ENCODE results near the gene HLA-DQA1. TPM values are rescaled to one million over a fixed set of nuclear protein-coding genes. Genes with fewer than 3 reads are reported as not detected.
"Not testable (repeated sequence)": the region's sequence is repeated elsewhere in the genome, so short reads cannot be mapped to it uniquely, and the experiment has no call there.

Gene HLA-DQA1
- total RNA-seq, 1 experiment from 2014 or later = not detected

DNA sequence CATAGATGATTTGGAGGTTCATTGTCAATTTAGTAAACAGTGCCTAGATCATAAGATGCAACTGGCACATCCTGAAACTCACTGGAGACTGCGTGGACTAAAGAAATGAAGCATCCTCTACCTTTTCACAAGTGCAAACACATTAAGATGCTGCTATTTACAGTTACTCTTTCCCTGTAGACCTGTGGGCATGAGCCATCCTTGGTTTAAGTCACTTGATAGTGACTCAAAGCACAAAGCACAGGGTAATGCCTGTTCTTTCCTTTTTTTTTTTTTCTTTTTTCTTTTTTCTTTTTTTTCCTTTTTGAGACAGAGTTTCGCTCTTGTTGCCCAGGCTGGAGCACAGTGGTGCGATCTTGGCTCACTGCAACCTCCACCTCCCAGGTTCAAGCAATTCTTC lies 10.0 kb upstream of the HLA-DQA1 start:
- ChIA-PET CTCF (no interaction called here), POLR2A (no interaction called here)
- no TSS peak for BruUV-seq (replicated peaks)
- no peak for DNase-seq (ENCODE audit: unreplicated experiment)
- Mint-ChIP-seq H3K27ac (ENCODE audit: low read depth, unreplicated experiment) (no peak overlapping the region), H3K27me3 (ENCODE audit: insufficient read depth, unreplicated experiment) (no peaks in the 10 kb centered on the region), H3K9me3 (ENCODE audit: unreplicated experiment) (no peaks in the 10 kb centered on the region), H3K36me3 (ENCODE audit: insufficient read depth, unreplicated experiment) (no peaks in the 10 kb centered on the region), H3K4me1 (ENCODE audit: insufficient read depth, unreplicated experiment) (peaks cover 7% of the 10 kb centered on the region), H3K4me3 (ENCODE audit: unreplicated experiment) (no peak overlapping the region)
- no peak for TF ChIP-seq CTCF (IDR thresholded peaks at IDR 0.05; ENCODE audit: unreplicated experiment)
- intact Hi-C loops (cut with micrococcal nuclease) = loop anchor here (10.0 kb wide), 1 partner anchor 58 kb away; no protein-coding TSS in a partner anchor

- ChIA-PET CTCF (interaction anchor here (0.6 kb wide), 1 partner anchor 64 kb away, joined by 4 read pairs; no protein-coding TSS in a partner anchor), POLR2A (no interaction called here)
- peak; percentile 34 for DNase-seq (ENCODE audit: unreplicated experiment)
- intact Hi-C loops (cut with micrococcal nuclease) = loop anchor here (10.0 kb wide), 1 partner anchor 57 kb away; no protein-coding TSS in a partner anchor
- Mint-ChIP-seq H3K27ac (ENCODE audit: low read depth, unreplicated experiment) (no peak overlapping the region), H3K4me1 (ENCODE audit: insufficient read depth, unreplicated experiment) (peaks cover 4% of the 10 kb centered on the region), H3K36me3 (ENCODE audit: insufficient read depth, unreplicated experiment) (no peaks in the 10 kb centered on the region), H3K27me3 (ENCODE audit: insufficient read depth, unreplicated experiment) (no peaks in the 10 kb centered on the region), H3K4me3 (ENCODE audit: unreplicated experiment) (no peak overlapping the region), H3K9me3 (ENCODE audit: unreplicated experiment) (no peaks in the 10 kb centered on the region)
- TF ChIP-seq CTCF (IDR thresholded peaks at IDR 0.05; ENCODE audit: unreplicated experiment) = no peak
- no TSS peak for BruUV-seq (replicated peaks)
Observed at GRCh38 chr6:32627831-32628230, 9.4 kb upstream of the HLA-DQA1 start.

GRCh38 chr6:32629793-32630192 lies 7.4 kb upstream of the HLA-DQA1 start:
- H3K9me3 Mint-ChIP-seq (ENCODE audit: unreplicated experiment); CTCF ChIA-PET; POLR2A ChIA-PET; DNase-seq (ENCODE audit: unreplicated experiment); H3K36me3 Mint-ChIP-seq (ENCODE audit: insufficient read depth, unreplicated experiment); BruUV-seq (replicated peaks); H3K4me3 Mint-ChIP-seq (ENCODE audit: unreplicated experiment); H3K4me1 Mint-ChIP-seq (ENCODE audit: insufficient read depth, unreplicated experiment); H3K27ac Mint-ChIP-seq (ENCODE audit: low read depth, unreplicated experiment): not testable (repeated sequence)
- intact Hi-C loops (cut with micrococcal nuclease) = loop anchor here (10.0 kb wide), 1 partner anchor 55 kb away; no protein-coding TSS in a partner anchor
- peaks cover 16% of the 10 kb centered on the region for H3K27me3 Mint-ChIP-seq (ENCODE audit: insufficient read depth, unreplicated experiment)

GRCh38 chr6:32635526-32636123 lies 1.6 kb upstream of the HLA-DQA1 start:
- Mint-ChIP-seq H3K4me3 (ENCODE audit: unreplicated experiment) (no peak overlapping the region), H3K9me3 (ENCODE audit: unreplicated experiment) (no peaks in the 10 kb centered on the region), H3K27me3 (ENCODE audit: insufficient read depth, unreplicated experiment) (peaks cover 71% of the 10 kb centered on the region), H3K27ac (ENCODE audit: low read depth, unreplicated experiment) (no peak overlapping the region), H3K4me1 (ENCODE audit: insufficient read depth, unreplicated experiment) (no peaks in the 10 kb centered on the region), H3K36me3 (ENCODE audit: insufficient read depth, unreplicated experiment) (no peaks in the 10 kb centered on the region)
- DNase-seq (ENCODE audit: unreplicated experiment) = no peak
- POLR2A ChIA-PET = no interaction called here
- no peak for TF ChIP-seq CTCF (IDR thresholded peaks at IDR 0.05; ENCODE audit: unreplicated experiment)
- CTCF ChIA-PET = no interaction called here
- BruUV-seq (replicated peaks) = no TSS peak
- intact Hi-C loops (cut with micrococcal nuclease) = no loop called here

DNA sequence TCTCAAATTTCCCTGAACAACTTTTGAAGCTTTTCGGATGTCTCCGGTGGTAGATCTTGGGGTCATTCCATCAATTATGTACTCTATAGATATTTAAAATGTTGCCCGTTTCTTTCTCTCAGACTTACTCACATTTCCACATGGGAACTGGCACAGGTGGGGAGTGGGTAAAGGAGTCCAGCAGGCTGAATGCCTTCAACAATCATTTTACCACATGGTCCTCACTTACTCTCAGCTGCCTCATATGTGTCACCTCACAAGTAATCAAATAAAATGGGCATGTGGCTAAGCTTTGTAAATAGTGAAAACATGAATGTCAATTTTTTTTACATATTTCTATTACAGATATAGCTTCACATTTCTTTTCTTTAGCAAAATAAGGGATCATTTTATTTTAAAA lies 677 bp downstream of the HLA-DQA1 start:
- no TSS peak for BruUV-seq (replicated peaks)
- no peaks in the 10 kb centered on the region for H3K4me1 Mint-ChIP-seq (ENCODE audit: insufficient read depth, unreplicated experiment)
- no peak for TF ChIP-seq CTCF (IDR thresholded peaks at IDR 0.05; ENCODE audit: unreplicated experiment)
- no peak overlapping the region for H3K4me3 Mint-ChIP-seq (ENCODE audit: unreplicated experiment)
- intact Hi-C loops (cut with micrococcal nuclease) = loop anchor here (2.0 kb wide), 1 partner anchor 105 kb away; no protein-coding TSS in a partner anchor
- no peak for DNase-seq (ENCODE audit: unreplicated experiment)
- peaks cover 94% of the 10 kb centered on the region for H3K27me3 Mint-ChIP-seq (ENCODE audit: insufficient read depth, unreplicated experiment)
- CTCF ChIA-PET = no interaction called here
- H3K27ac Mint-ChIP-seq (ENCODE audit: low read depth, unreplicated experiment) = no peak overlapping the region
- H3K36me3 Mint-ChIP-seq (ENCODE audit: insufficient read depth, unreplicated experiment) = no peaks in the 10 kb centered on the region
- no peaks in the 10 kb centered on the region for H3K9me3 Mint-ChIP-seq (ENCODE audit: unreplicated experiment)
- POLR2A ChIA-PET = no interaction called here
